Heart right ventricle (tissue), 16 donors: ENCODE results near the gene FOXJ3. TPM values are rescaled to one million over a fixed set of nuclear protein-coding genes. Genes with fewer than 3 reads are reported as not detected.

Experiments used
- ATAC-seq, 8 donors: fragments of 200-7000 bp; cut with Tn5 transposase; one replicate each; pipeline ENCODE4 v1.9.1; 2020; ENCODE audit warnings: mild to moderate bottlenecking in 8 of 8, moderate library complexity in 8 of 8, moderate number of reproducible peaks in 1 of 8
- DNase-seq, 2 donors: peaks; one replicate each; pipeline ENCODE4 v3.0.0-alpha.2; 2020
- H3K27ac ChIP-seq, 10 donors: fragments of 200-600 bp; sonication (generic) in 2 of 10; one replicate each; pipeline versions ENCODE4 v1.5.0 to v1.8.0; 2020 to 2022; ENCODE audit warnings: mild to moderate bottlenecking in 3 of 10
- H3K27me3 ChIP-seq, 7 donors: fragments of 200-600 bp; one replicate each; pipeline ENCODE4 v1.8.0; 2021 to 2022; ENCODE audit warnings: mild to moderate bottlenecking in 2 of 7
- H3K36me3 ChIP-seq, 9 donors: fragments of 200-600 bp; sonication (generic) in 1 of 9; one replicate each; pipeline versions ENCODE4 v1.5.0 to v1.8.0; 2020 to 2022; ENCODE audit warnings: mild to moderate bottlenecking in 2 of 9
- H3K4me1 ChIP-seq, 9 donors: fragments of 200-600 bp; sonication (generic) in 1 of 9; one replicate each; pipeline versions ENCODE4 v1.5.0 to v1.8.0; 2020 to 2022; ENCODE audit warnings: mild to moderate bottlenecking in 4 of 9
- H3K4me3 ChIP-seq, 10 donors: fragments of 200-600 bp; sonication (generic) in 2 of 10; one replicate each; pipeline versions ENCODE4 v1.5.0 to v1.8.0; 2020 to 2022; ENCODE audit warnings: mild to moderate bottlenecking in 7 of 10, moderate library complexity in 2 of 10
- H3K9me3 ChIP-seq, 11 donors: fragments of 200-600 bp in 10 of 11; sonication (generic) in 2 of 11; one replicate each; pipeline versions ENCODE4 v1.5.0 to v1.8.0; 2013 to 2022; ENCODE audit warnings: mild to moderate bottlenecking in 2 of 11, control low read depth in 1 of 11, moderate library complexity in 1 of 11
- CTCF ChIP-seq, 9 donors: fragments of 200-600 bp; sonication (generic) in 2 of 9; IDR thresholded peaks; one replicate each; pipeline versions ENCODE4 v1.5.0 to v1.8.0; 2021 to 2022; ENCODE audit warnings: antibody characterized with exemption in 9 of 9, mild to moderate bottlenecking in 5 of 9, moderate library complexity in 1 of 9
- WGBS, 2 donors: extraction: QIAGEN DNeasy Blood & Tissue Kit; methylation state at CpG; one replicate each; pipeline ENCODE4 v1.1.7; 2013; ENCODE audit warnings: inconsistent platforms in 1 of 2; 5-methylcytosine and 5-hydroxymethylcytosine counted together
- intact Hi-C, 10 donors: fragments of 100-400 bp; cut with DNase I; formaldehyde crosslinking; loops; one replicate each; pipeline versions ENCODE4 v1.11.1 to v1.14.2; 2022
- polyA plus RNA-seq, 2 donors: library from polyadenylated mRNA; stranded (reverse); fragments of 200-250 nt; gene quantifications; one replicate each; pipeline ENCODE4 v1.2.3, GENCODE V29; 2013
- total RNA-seq, 10 donors: library from RNA; stranded (reverse); fragmentation: NEBNext Ultra II Directional in 3 of 10; extraction: Animal tissue kit (Norgen Biotek cat#: 25700) in 3 of 10; gene quantifications; one replicate each; pipeline versions ENCODE4 v1.2.1 to v1.2.4, GENCODE V29; 2021 to 2023
- donor health status: Arrhythmogenic right ventricular cardiomyopathy.
- donor health status: ischemic (EF 13 %, LVEDD 7.1; RV severe dilation, severe dysfunction).
- donor health status: healthy with polysubstance abuse.
- donor health status: DM: no; HTN: yes; CAD: no.
- donor health status: DM: no; HTN: no; CAD: no.
- donor health status: ischemic (EF 25% LVEDD 6.9; RV normal size, moderate dysfunction).
- donor health status: ischemic (EF 25% LVEDD 5.7; RV mildly dilated, moderate dysfunction).
- donor health status: healthy.
- donor health status: DM: yes; HTN: yes; CAD: no.
- donor health status: Ischemic cardiomyopathy.
- donor health status: ischemic (EF 35%, LVEDD 5.7; RV mildly dilated, moderate dysfunction).
- donor health status: nonischemic (EF 11% LVEDD 7.7; RV severe dilation, severe dysfunction).
- donor health status: DM: yes; HTN: yes; CAD: no.
- donor health status: PGD.
- donor health status: ischemic (EF 29% LVEDD 5.4; RV normal size, mild dysfunction).
- donor health status: nonischemic (EF 23%, LVEDD 6.1; RV moderate dilation, normal function).

The FOXJ3 gene
- total and polyA plus RNA-seq, 12 donors = 9.6 to 50.0 (median 40.7) TPM

- ATAC-seq (no peak), DNase-seq (no peak)
- Histone ChIP-seq H3K27ac (no peak overlapping the region), H3K36me3 (no peaks in the 10 kb centered on the region), H3K4me1 (peaks cover 0 to 96% (median 59%) of the 10 kb centered on the region in 9 donors), H3K4me3 (no peak overlapping the region), H3K27me3 (no peaks in the 10 kb centered on the region), H3K9me3 (no peaks in the 10 kb centered on the region)
- TF ChIP-seq CTCF (IDR thresholded peaks at IDR 0.05) = no peak
- WGBS, 2 donors = 77 to 81% methylated on average over 2 of the region's 2 CpGs
- intact Hi-C loops = loop anchor here in 1 of 10 donors (5.0 kb wide), 1 partner anchor 148 kb away; no protein-coding TSS in a partner anchor
These were observed 10.0 kb downstream of the FOXJ3 start for GRCh38 chr1:42325014-42325402.

GRCh38 chr1:42324398-42325013, 10.5 kb downstream of the FOXJ3 start:
- intact Hi-C loops = loop anchor here in 1 of 10 donors (5.0 kb wide), 1 partner anchor 147 kb away; no protein-coding TSS in a partner anchor
- Histone ChIP-seq H3K4me1 (peaks cover 0 to 97% (median 63%) of the 10 kb centered on the region in 9 donors), H3K9me3 (no peaks in the 10 kb centered on the region), H3K27me3 (no peaks in the 10 kb centered on the region), H3K27ac (no peak overlapping the region), H3K4me3 (no peak overlapping the region), H3K36me3 (no peaks in the 10 kb centered on the region)
- ATAC-seq (peak in 2 of 8 donors; percentile 59 to 60), DNase-seq (no peak)
- no peak for TF ChIP-seq CTCF (IDR thresholded peaks at IDR 0.05)
- WGBS, 2 donors = 79 to 80% methylated on average over 6 of the region's 6 CpGs

- 70 to 79% methylated on average over 2 of the region's 2 CpGs for WGBS, 2 donors
- DNase-seq = no peak
- TF ChIP-seq CTCF (IDR thresholded peaks at IDR 0.05) = no peak
- Histone ChIP-seq H3K4me1 (peaks cover 0 to 97% (median 63%) of the 10 kb centered on the region in 9 donors), H3K9me3 (no peaks in the 10 kb centered on the region), H3K36me3 (no peaks in the 10 kb centered on the region), H3K27me3 (no peaks in the 10 kb centered on the region), H3K4me3 (no peak overlapping the region), H3K27ac (peak overlapping the region in 1 of 10 donors; percentile 3)
- ATAC-seq = no peak
- intact Hi-C loops = no loop called here
These were observed 11.5 kb downstream of the FOXJ3 start for GRCh38 chr1:42323551-42323950.

- peaks cover 0 to 97% (median 67%) of the 10 kb centered on the region in 9 donors for H3K4me1 ChIP-seq
- H3K4me3 ChIP-seq = no peak overlapping the region
- WGBS, 2 donors = 0 to 52% methylated on average over 1 of the region's 1 CpG
- DNase-seq = no peak
- intact Hi-C loops = no loop called here
- ATAC-seq = peak in 3 of 8 donors; percentile 30 to 41 (median 39)
- peak overlapping the region in 7 of 10 donors; percentile 3 to 80 (median 28) for H3K27ac ChIP-seq
- H3K9me3 ChIP-seq = no peaks in the 10 kb centered on the region
- TF ChIP-seq CTCF (IDR thresholded peaks at IDR 0.05) = no peak
- H3K27me3 ChIP-seq = no peaks in the 10 kb centered on the region
- no peaks in the 10 kb centered on the region for H3K36me3 ChIP-seq
These were observed 12.5 kb downstream of the FOXJ3 start for GRCh38 chr1:42322577-42322976.
